CD4-positive, alpha-beta T cell treated with Interleukin-15 for 1 hour (primary cell): ENCODE data around the gene PPEF1.
A peak's percentile ranks its signal among the peaks of the same experiment; 100 is the strongest.

Experiments
- DNase-seq: peaks from one replicate; pipeline ENCODE4 v3.0.0-alpha.2; 2020

PPEF1 gene

GRCh38 chrX:18707426-18708049 lies at the start of gene PPEF1:
Gene PPEF1 (plus strand): TSS chrX:18707645. CDS start chrX:18707781, 136 bp downstream.
- no peak for DNase-seq

GRCh38 chrX:18661273-18661672 lies 46.2 kb upstream of the PPEF1 start:
- DNase-seq: no peak

GRCh38 chrX:18664947-18665346 lies 42.5 kb upstream of the PPEF1 start:
- DNase-seq: no peak

GRCh38 chrX:18666614-18667013 lies 40.8 kb upstream of the PPEF1 start:
- DNase-seq: peak; percentile 46

GRCh38 chrX:18668071-18668835 lies 39.2 kb upstream of the PPEF1 start:
- no peak for DNase-seq

- no peak for DNase-seq
These were observed 35.4 kb upstream of the PPEF1 start, which contains the start of gene RS1 for GRCh38 chrX:18672008-18672407. Gene RS1 (minus strand): TSS chrX:18672108. CDS start chrX:18672068, 40 bp downstream.

GRCh38 chrX:18674417-18674787 lies 33.0 kb upstream of the PPEF1 start:
- DNase-seq: no peak

GRCh38 chrX:18674788-18675735 lies 32.4 kb upstream of the PPEF1 start:
- DNase-seq: peak; percentile 84

GRCh38 chrX:18676050-18676449 lies 31.4 kb upstream of the PPEF1 start:
- no peak for DNase-seq

GRCh38 chrX:18676470-18676869 lies 31.0 kb upstream of the PPEF1 start:
- no peak for DNase-seq

GRCh38 chrX:18677161-18677869 lies 30.1 kb upstream of the PPEF1 start:
- no peak for DNase-seq

GRCh38 chrX:18681996-18682395 lies 25.4 kb upstream of the PPEF1 start:
- no peak for DNase-seq

- DNase-seq: no peak
These were observed 24.5 kb upstream of the PPEF1 start for GRCh38 chrX:18682979-18683387.

- no peak for DNase-seq
These were observed 19.5 kb upstream of the PPEF1 start for GRCh38 chrX:18687856-18688495.

GRCh38 chrX:18691431-18691830 lies 16.0 kb upstream of the PPEF1 start:
- no peak for DNase-seq

- no peak for DNase-seq
These were observed 14.9 kb upstream of the PPEF1 start for GRCh38 chrX:18692541-18692940.

- no peak for DNase-seq
These were observed 10.8 kb upstream of the PPEF1 start for GRCh38 chrX:18696653-18697052.

GRCh38 chrX:18698737-18699650 lies 8.5 kb upstream of the PPEF1 start:
- no peak for DNase-seq

GRCh38 chrX:18701621-18702361 lies 5.7 kb upstream of the PPEF1 start:
- DNase-seq: no peak
